ENCODE data around the gene BCLAF1. TPM values are rescaled to one million over a fixed set of nuclear protein-coding genes. Genes with fewer than 3 reads are reported as not detected.
A peak's percentile ranks its signal among the peaks of the same experiment; 100 is the strongest.

BCLAF1 gene
- total and polyA plus RNA-seq, 9 of the 15 experiments (the other 6 are each of a cell fraction or from before 2014, with no cell fraction given), result 65.4 to 286 (median 165) TPM

DNA sequence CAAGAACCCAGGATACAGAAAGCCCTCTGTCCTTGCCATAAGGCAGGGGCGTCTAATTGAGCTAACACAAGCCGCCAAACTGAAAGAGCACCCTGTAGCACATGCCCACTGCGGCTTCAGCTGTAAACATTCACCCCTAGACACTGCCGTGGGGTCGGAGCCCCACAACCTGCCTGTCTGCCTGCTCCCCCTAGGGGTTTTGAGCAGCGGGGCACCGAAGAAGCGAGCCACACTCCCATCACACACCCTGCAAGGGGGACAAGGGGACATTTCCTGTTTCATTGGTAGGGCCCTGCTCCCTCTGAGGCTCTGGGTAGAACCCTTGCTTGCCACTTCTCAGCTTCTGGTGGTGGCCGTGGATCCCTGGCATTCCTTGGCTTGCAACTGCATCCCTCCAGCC lies 45.2 kb upstream of the BCLAF1 start (continued):
- TF ChIP-seq, protein P1, sequence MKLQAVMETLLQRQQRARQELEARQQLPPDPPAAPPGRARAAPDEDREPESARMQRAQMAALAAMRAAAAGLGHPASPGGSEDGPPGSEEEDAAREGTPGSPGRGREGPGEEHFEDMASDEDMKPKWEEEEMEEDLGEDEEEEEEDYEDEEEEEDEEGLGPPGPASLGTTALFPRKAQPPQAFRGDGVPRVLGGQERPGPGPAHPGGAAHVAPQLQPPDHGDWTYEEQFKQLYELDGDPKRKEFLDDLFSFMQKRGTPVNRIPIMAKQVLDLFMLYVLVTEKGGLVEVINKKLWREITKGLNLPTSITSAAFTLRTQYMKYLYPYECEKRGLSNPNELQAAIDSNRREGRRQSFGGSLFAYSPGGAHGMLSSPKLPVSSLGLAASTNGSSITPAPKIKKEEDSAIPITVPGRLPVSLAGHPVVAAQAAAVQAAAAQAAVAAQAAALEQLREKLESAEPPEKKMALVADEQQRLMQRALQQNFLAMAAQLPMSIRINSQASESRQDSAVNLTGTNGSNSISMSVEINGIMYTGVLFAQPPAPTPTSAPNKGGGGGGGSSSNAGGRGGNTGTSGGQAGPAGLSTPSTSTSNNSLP (IDR thresholded peaks at IDR 0.05; ENCODE audit: borderline replicate concordance, low read depth, low read length), result no peak
- TF ChIP-seq, protein P2, sequence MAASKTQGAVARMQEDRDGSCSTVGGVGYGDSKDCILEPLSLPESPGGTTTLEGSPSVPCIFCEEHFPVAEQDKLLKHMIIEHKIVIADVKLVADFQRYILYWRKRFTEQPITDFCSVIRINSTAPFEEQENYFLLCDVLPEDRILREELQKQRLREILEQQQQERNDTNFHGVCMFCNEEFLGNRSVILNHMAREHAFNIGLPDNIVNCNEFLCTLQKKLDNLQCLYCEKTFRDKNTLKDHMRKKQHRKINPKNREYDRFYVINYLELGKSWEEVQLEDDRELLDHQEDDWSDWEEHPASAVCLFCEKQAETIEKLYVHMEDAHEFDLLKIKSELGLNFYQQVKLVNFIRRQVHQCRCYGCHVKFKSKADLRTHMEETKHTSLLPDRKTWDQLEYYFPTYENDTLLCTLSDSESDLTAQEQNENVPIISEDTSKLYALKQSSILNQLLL (CRISPR knock-in tag; IDR thresholded peaks at IDR 0.05; ENCODE audit: borderline replicate concordance), result no peak
- TF ChIP-seq ZNF79 (CRISPR knock-in tag; IDR thresholded peaks at IDR 0.05; ENCODE audit: low read depth) (no peak), NELFE (IDR thresholded peaks at IDR 0.05; ENCODE audit: insufficient read depth, insufficient read length) (no peak), RBM25 (IDR thresholded peaks at IDR 0.05; ENCODE audit: low read depth, low read length, severe bottlenecking) (no peak), NFE2L1 (tag; IDR thresholded peaks at IDR 0.05; ENCODE audit: borderline replicate concordance, low read depth) (no peak), SMAD3 (CRISPR knock-in tag; conservative IDR thresholded peaks at IDR 0.05) (no peak), TEAD4 (IDR thresholded peaks at IDR 0.05; ENCODE audit: low read length) (no peak), TEAD4 (CRISPR knock-in tag; IDR thresholded peaks at IDR 0.05; ENCODE audit: borderline replicate concordance) (0 out of 2 replicates have a peak, but pooled peaks have one; percentile 20)
- TF ChIP-seq, protein P3, sequence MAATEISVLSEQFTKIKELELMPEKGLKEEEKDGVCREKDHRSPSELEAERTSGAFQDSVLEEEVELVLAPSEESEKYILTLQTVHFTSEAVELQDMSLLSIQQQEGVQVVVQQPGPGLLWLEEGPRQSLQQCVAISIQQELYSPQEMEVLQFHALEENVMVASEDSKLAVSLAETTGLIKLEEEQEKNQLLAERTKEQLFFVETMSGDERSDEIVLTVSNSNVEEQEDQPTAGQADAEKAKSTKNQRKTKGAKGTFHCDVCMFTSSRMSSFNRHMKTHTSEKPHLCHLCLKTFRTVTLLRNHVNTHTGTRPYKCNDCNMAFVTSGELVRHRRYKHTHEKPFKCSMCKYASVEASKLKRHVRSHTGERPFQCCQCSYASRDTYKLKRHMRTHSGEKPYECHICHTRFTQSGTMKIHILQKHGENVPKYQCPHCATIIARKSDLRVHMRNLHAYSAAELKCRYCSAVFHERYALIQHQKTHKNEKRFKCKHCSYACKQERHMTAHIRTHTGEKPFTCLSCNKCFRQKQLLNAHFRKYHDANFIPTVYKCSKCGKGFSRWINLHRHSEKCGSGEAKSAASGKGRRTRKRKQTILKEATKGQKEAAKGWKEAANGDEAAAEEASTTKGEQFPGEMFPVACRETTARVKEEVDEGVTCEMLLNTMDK (IDR thresholded peaks at IDR 0.05; ENCODE audit: borderline replicate concordance, insufficient read depth, low read depth, low read length, poor library complexity, severe bottlenecking), result peak; percentile 71
- TF ChIP-seq, protein P4, sequence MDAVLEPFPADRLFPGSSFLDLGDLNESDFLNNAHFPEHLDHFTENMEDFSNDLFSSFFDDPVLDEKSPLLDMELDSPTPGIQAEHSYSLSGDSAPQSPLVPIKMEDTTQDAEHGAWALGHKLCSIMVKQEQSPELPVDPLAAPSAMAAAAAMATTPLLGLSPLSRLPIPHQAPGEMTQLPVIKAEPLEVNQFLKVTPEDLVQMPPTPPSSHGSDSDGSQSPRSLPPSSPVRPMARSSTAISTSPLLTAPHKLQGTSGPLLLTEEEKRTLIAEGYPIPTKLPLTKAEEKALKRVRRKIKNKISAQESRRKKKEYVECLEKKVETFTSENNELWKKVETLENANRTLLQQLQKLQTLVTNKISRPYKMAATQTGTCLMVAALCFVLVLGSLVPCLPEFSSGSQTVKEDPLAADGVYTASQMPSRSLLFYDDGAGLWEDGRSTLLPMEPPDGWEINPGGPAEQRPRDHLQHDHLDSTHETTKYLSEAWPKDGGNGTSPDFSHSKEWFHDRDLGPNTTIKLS (IDR thresholded peaks at IDR 0.05; ENCODE audit: borderline replicate concordance, low read depth), result no peak
- TF ChIP-seq, protein P5, sequence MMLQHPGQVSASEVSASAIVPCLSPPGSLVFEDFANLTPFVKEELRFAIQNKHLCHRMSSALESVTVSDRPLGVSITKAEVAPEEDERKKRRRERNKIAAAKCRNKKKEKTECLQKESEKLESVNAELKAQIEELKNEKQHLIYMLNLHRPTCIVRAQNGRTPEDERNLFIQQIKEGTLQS (IDR thresholded peaks at IDR 0.05), result no peak
- TF ChIP-seq, protein P5 (CRISPR knock-in tag; conservative IDR thresholded peaks at IDR 0.05), result no peak
- TF ChIP-seq, protein P6, sequence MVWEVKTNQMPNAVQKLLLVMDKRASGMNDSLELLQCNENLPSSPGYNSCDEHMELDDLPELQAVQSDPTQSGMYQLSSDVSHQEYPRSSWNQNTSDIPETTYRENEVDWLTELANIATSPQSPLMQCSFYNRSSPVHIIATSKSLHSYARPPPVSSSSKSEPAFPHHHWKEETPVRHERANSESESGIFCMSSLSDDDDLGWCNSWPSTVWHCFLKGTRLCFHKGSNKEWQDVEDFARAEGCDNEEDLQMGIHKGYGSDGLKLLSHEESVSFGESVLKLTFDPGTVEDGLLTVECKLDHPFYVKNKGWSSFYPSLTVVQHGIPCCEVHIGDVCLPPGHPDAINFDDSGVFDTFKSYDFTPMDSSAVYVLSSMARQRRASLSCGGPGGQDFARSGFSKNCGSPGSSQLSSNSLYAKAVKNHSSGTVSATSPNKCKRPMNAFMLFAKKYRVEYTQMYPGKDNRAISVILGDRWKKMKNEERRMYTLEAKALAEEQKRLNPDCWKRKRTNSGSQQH (CRISPR knock-in tag; IDR thresholded peaks at IDR 0.05), result no peak
- TF ChIP-seq, protein P7, sequence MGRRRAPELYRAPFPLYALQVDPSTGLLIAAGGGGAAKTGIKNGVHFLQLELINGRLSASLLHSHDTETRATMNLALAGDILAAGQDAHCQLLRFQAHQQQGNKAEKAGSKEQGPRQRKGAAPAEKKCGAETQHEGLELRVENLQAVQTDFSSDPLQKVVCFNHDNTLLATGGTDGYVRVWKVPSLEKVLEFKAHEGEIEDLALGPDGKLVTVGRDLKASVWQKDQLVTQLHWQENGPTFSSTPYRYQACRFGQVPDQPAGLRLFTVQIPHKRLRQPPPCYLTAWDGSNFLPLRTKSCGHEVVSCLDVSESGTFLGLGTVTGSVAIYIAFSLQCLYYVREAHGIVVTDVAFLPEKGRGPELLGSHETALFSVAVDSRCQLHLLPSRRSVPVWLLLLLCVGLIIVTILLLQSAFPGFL (CRISPR knock-in tag; IDR thresholded peaks at IDR 0.05), result no peak
